ENCODE results near the gene ATP6V1E1. TPM values are rescaled to one million over a fixed set of nuclear protein-coding genes. Genes with fewer than 3 reads are reported as not detected.
A peak's percentile ranks its signal among the peaks of the same experiment; 100 is the strongest.

The ATP6V1E1 gene
- total and polyA plus RNA-seq, 9 of the 15 experiments (the other 6 are each of a cell fraction or from before 2014, with no cell fraction given): 122 to 249 (median 179) TPM

GRCh38 chr22:17639247-17639741, 10.7 kb upstream of the ATP6V1E1 start:
- DNase-seq (ENCODE audit: extremely low read depth in 1 of 4, low spot score in 3 of 4) (peak; percentile 34 to 68 (median 51)), FAIRE-seq (peak; percentile 70), ATAC-seq (peak; percentile 63)
- 0% methylated on average over 8 of the region's 8 CpGs for WGBS (ENCODE audit: insufficient coverage, low coverage, missing lambda C conversion rate)
- peaks cover 17 to 19% of the 10 kb centered on the region in 2 experiments; a peak in 4 of 5 replicates for H3K4me1 ChIP-seq (replicated peaks in 1 of 2; ENCODE audit: control insufficient read depth in 2 of 2, insufficient read depth in 2 of 2, low read length in 2 of 2)
- H3K9ac ChIP-seq (ENCODE audit: insufficient read depth in 1 of 2, low read depth in 2 of 2, low read length in 2 of 2): peak overlapping the region; percentile 99 to 100
- peak overlapping the region; percentile 72 for H2AFZ ChIP-seq (ENCODE audit: low read depth, low read length)
- peak overlapping the region; percentile 99 for H3K27ac ChIP-seq (ENCODE audit: extremely low read depth, low read depth, low read length)
- ChIA-PET POLR2A (interaction anchor here (0.6 to 2.9 kb wide), 21 partner anchors 10 to 1397 kb away, joined by 3 to 29 read pairs (median 4); no protein-coding TSS in a partner anchor), CTCF (ENCODE audit: low intra/inter-chr PET ratio) (no interaction called here)
- no peaks in the 10 kb centered on the region for H3K9me1 ChIP-seq (ENCODE audit: control insufficient read depth, insufficient read depth, low read length)
- intact Hi-C loops (cut with micrococcal nuclease): loop anchor here (2.0 to 5.0 kb wide), 2 partner anchors 76 to 148 kb away; partner anchors contain the start of gene SLC25A18
- in situ Hi-C loops (cut with MboI): no loop called here
- peaks cover 61% of the 10 kb centered on the region for H3K79me2 ChIP-seq (ENCODE audit: control insufficient read depth, insufficient read depth, low read length)
- H4K20me1 ChIP-seq (replicated peaks; ENCODE audit: control insufficient read depth, insufficient read depth, low read length): no peaks in the 10 kb centered on the region
- H3K27me3 ChIP-seq (ENCODE audit: control insufficient read depth in 2 of 2, insufficient read depth in 2 of 2, low read length in 2 of 2): no peaks in the 10 kb centered on the region
- peaks cover 23% of the 10 kb centered on the region for H3K36me3 ChIP-seq (ENCODE audit: control insufficient read depth, insufficient read depth, low read length)
- H3K9me3 ChIP-seq (replicated peaks; ENCODE audit: control insufficient read depth, insufficient read depth, low read depth, low read length): no peaks in the 10 kb centered on the region
- BruUV-seq (replicated peaks): no TSS peak
- peak overlapping the region; percentile 99 for H3K4me2 ChIP-seq (ENCODE audit: insufficient read depth, low read length)
- H3K4me3 ChIP-seq: peak overlapping the region; percentile 90
- peak; percentile 44; the same call in 1 of the 2 replicates for TF ChIP-seq ZNF512 (tag; IDR thresholded peaks at IDR 0.05)
- TF ChIP-seq ZNF584 (CRISPR knock-in tag; IDR thresholded peaks at IDR 0.05; ENCODE audit: low read depth): 0 out of 2 replicates have a peak, but pooled peaks have one; percentile 40
- TF ChIP-seq PKNOX1 (IDR thresholded peaks at IDR 0.05): 0 out of 2 replicates have a peak, but pooled peaks have one; percentile 2
- 0 out of 2 replicates have a peak, but pooled peaks have one; percentile 7 for TF ChIP-seq ZBTB5 (IDR thresholded peaks at IDR 0.05)
- TF ChIP-seq TBP (optimal IDR thresholded peaks at IDR 0.05; ENCODE audit: low read depth, low read length): peak; percentile 69
- peak; percentile 43; the same call in 1 of the 2 replicates for TF ChIP-seq FOXA1 (IDR thresholded peaks at IDR 0.05; ENCODE audit: borderline replicate concordance)
- no peak for TF ChIP-seq FOXO4 (CRISPR knock-in tag; IDR thresholded peaks at IDR 0.05)
- no peak for TF ChIP-seq KDM5B (IDR thresholded peaks at IDR 0.05; ENCODE audit: insufficient replicate concordance, low read depth, low read length)
